ENCODE measurements around the gene EGFR.
"Not testable (repeated sequence)": the region's sequence is repeated elsewhere in the genome, so short reads cannot be mapped to it uniquely, and the experiment has no call there.

Gene EGFR

GRCh38 chr7:55013851-55014250, 5.0 kb upstream of the EGFR start:
- DNase-seq (ENCODE audit: low spot score) = no peak

GRCh38 chr7:55016061-55016745, 2.6 kb upstream of the EGFR start:
- DNase-seq (ENCODE audit: low spot score) = no peak

DNA sequence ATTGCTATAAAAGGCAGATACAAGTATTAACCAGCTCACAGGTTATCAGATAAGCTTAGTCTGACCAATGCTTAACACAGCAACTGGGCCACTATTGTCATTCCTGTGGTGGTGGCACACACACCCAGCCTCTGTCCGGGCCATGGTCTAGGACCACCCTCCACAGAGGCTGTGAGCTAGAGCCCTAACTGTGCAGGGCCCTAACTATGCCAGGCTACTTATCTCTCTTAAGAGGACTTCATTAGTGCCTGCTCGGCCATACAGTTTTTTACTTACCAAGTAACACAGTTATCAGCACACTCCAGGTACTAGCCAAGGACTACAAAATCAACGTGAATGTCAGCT, 2.1 kb upstream of the EGFR start:
- no peak for DNase-seq (ENCODE audit: low spot score)

DNA sequence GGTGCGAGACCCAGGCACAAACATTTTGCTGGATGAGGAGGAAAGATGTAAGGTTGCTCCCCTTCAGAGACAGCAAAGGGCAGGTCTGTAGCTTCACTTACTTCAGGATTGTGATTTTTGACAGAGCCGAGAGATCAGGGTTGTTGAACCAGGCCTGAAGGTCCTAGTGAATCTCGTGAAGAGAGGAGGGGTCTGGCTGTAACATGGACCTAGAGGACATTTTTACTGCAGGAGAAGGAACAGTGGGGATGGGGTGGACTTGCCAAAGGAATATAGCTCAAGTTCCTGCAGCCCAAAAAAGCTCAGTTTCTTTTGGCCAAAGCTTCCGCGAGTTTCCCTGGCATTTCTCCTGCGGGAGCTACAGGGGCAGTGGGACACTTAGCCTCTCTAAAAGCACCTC, 976 bp upstream of the EGFR start:
- no peak for DNase-seq (ENCODE audit: low spot score)

- no peak for DNase-seq (ENCODE audit: low spot score)
These were observed 424 bp downstream of the EGFR start for GRCh38 chr7:55019191-55019690.

GRCh38 chr7:55019691-55020465, 1.1 kb downstream of the EGFR start:
- no peak for DNase-seq (ENCODE audit: low spot score)

- DNase-seq (ENCODE audit: low spot score) = no peak
These were observed 1.7 kb downstream of the EGFR start for GRCh38 chr7:55020466-55020871.

GRCh38 chr7:55021053-55021452, 2.2 kb downstream of the EGFR start:
- no peak for DNase-seq (ENCODE audit: low spot score)

DNA sequence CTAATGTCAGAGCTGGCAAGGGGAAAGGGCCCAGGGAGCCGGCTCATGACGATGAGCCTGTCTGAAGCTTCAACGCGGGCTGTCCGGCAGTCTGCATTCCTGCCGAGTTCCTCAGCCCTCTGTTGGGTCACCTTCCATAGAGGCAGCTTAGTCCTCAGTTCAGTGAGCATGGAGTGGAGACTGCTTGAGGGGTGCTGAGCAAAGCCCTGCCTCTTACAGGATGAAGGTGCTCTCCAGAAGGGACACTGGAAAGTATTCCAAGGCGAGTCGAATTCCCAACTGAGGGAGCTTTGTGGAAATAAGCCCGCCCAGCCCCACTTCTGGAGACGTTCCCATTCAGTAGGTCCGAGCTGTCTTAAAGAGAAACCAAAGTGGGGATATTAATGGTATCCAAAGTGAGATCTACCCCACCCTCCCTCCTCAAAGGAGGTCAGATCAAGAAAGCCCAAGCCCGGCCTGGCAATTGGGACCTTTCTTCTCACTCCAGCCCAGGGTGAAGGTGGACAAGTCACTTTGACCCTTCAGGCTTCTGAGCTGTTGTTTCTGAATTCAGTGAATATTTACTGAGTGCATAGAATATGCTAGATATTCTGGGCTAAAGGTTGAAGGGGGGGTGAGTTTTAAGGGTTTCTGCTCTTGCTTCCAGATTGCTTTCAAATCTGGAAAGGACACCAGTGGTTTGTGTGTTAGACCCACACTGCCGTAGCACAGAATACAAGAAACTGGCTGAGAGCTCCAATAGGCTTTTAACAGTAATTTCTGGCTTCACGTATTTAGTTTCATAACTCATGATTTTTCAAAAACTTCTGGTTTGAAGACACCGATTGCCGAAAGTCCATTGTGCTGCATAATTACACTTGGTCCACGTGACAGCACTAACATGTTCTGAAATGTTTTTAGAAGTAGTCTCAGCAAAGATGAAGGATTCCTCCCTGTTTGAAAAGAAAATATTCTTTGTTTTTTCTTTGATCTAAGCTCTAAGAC, 3.5 kb downstream of the EGFR start:
- DNase-seq (ENCODE audit: low spot score) = no peak

DNA sequence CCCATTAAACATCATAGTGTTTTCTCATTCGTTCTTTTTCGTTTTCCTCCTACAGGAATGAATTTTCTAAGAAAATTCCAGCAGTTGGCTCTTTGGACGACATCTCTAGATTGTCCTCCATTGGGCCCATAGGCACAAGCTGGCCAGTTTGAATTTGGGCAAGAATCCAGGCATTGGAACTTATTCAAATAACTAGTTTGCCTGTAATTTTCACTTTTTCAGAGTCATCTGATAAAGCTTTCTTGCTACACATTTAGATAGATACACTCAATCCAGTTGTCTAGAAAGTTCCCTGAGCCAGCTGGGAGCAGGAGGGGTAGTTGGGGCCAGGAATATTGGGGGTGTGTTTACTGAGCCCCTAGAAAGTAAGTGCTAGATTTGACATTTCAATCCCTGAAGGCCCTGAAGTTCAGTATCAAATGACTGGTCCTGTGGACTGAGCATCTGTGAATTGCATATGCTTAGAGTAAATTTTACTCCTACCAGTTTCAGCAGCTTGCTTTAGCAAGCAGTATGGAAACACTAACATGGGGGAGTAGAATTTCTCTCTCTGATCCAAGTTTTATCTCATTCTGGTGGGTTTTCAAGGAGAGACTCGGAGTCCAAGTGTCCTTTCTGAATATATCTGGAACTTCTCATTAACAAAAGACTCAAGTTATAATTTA, 5.2 kb downstream of the EGFR start:
- no peak for DNase-seq (ENCODE audit: low spot score)

DNA sequence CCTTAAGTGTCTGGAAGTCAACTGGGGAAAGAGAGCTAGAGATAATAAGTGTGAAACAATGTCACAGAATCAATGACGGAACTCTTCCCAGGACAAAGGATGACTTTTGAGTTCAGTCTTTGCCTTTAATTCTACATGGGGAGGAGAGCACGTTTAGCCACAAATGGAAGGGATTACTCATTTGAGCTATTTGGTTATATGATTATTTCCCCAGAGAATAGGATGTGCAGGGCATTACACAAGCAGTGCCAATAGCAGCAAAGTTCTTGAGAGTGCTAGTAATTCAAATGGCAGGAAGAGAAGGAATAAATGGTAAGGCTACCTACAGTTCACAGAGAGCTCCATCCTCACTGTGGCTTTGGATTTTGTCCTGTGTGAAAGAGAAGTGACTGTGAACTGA, 6.0 kb downstream of the EGFR start:
- DNase-seq (ENCODE audit: low spot score) = no peak

GRCh38 chr7:55026086-55026790, 7.4 kb downstream of the EGFR start:
- no peak for DNase-seq (ENCODE audit: low spot score)

- no peak for DNase-seq (ENCODE audit: low spot score)
These were observed 8.2 kb downstream of the EGFR start for GRCh38 chr7:55026867-55027490.

DNA sequence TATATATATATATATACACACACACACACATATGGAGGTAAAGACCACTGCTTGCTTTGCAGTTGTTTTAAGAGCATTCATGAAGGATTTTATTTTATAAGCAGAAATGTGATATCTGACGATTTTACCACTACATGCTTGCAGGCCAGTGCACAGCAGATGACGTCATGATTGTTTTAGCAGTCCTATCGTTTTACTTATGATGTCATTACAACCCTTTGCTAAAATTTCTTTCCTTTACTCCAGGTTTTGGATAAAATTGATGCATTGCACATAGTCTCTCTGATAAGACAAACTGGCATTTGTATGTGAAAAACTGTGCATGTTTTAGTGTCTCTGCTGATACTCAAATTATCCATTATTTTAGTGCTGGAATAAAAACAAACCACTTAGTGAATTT, 9.2 kb downstream of the EGFR start:
- DNase-seq (ENCODE audit: low spot score) = no peak

- DNase-seq (ENCODE audit: low spot score) = no peak
These were observed 11.5 kb downstream of the EGFR start for GRCh38 chr7:55030314-55030713.

DNA sequence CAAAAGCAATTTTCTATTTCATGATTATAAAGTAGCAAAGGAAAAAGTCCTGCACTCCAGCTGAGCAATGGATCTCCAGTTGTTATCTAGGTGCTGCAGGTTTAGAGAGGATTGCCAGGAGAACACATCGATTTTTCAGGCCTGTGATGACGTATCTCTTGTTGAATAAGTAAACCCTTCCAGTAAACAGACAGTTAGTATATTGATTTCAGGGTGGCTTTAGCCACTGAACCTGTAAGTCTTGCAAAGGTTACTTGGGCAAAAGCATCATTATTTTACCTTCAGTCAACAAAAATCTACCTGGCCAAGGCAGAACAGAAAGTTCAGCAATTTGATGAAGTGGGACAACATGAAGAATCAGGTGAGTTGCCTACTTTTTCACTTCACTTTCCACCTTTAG, 12.3 kb downstream of the EGFR start:
- DNase-seq (ENCODE audit: low spot score) = no peak

GRCh38 chr7:55032069-55032699, 13.4 kb downstream of the EGFR start:
- DNase-seq (ENCODE audit: low spot score) = no peak

DNA sequence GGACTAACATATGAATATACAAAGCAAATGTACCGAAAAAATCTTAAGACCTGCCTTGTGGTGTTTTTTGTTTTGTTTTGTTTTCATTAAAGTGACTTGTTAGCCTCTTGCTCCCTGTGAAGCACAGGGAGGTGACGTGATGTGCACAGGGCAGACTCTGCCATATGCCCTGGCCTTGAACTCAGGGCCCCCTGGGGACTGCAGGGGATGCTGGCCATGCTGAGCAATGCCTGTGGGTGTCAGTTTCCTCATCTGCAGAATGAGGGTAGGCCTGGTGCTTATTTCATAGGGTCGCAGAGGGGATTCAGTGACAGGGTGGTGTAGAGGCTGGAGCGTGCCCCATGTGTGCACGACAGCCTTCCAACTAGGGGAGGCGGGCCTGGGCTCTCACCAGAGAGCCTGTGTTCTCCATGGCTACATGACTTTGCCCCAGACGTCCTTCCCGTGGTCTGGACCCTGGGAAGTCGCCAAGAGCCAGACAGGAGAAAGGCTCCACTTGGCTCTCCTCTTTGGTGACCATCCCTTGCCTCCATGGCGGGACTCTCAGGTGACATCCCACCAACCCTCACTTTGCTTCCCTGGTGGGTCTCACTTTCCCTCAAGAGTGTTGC, 14.5 kb downstream of the EGFR start:
- no peak for DNase-seq (ENCODE audit: low spot score)

GRCh38 chr7:55034776-55035175, 16.0 kb downstream of the EGFR start:
- DNase-seq (ENCODE audit: low spot score) = no peak

- not testable (repeated sequence) for DNase-seq (ENCODE audit: low spot score)
These were observed 16.6 kb downstream of the EGFR start for GRCh38 chr7:55035410-55035809.

All from cerebellar cortex (tissue), 1 donor.